Ishikawa (cell line): Measurements from ENCODE around the gene SPG11.

Experiments
- CEBPB ChIP-seq: IDR thresholded peaks from 2 replicates; pipeline ENCODE4 v1.6.1; 2012
- CREB1 ChIP-seq: IDR thresholded peaks from 2 replicates; pipeline ENCODE4 v1.6.1; 2012; ENCODE audit warnings: low read depth
- EGR1 ChIP-seq: IDR thresholded peaks from 2 replicates; pipeline ENCODE4 v1.6.1; 2012
- EP300 ChIP-seq: IDR thresholded peaks from 2 replicates; pipeline ENCODE4 v1.6.1; 2012; ENCODE audit warnings: borderline replicate concordance
- FOXM1 ChIP-seq: IDR thresholded peaks from 2 replicates; pipeline ENCODE4 v1.6.1; 2012; ENCODE audit warnings: low read depth, borderline replicate concordance
- MAX ChIP-seq: IDR thresholded peaks from 2 replicates; pipeline ENCODE4 v1.6.1; 2012
- NFIC ChIP-seq: IDR thresholded peaks from 2 replicates; pipeline ENCODE4 v1.6.1; 2012
- RAD21 ChIP-seq: IDR thresholded peaks from 2 replicates; pipeline ENCODE4 v1.6.1; 2012; ENCODE audit warnings: low read depth
- REST ChIP-seq: IDR thresholded peaks from 2 replicates; pipeline ENCODE4 v1.6.1; 2012; ENCODE audit warnings: low read depth, mild to moderate bottlenecking
- TAF1 ChIP-seq: IDR thresholded peaks from 2 replicates; pipeline ENCODE4 v1.6.1; 2012; ENCODE audit warnings: low read depth, mild to moderate bottlenecking
- TCF12 ChIP-seq: IDR thresholded peaks from 2 replicates; pipeline ENCODE4 v1.6.1; 2012; ENCODE audit warnings: low read depth
- TEAD4 ChIP-seq: IDR thresholded peaks from 2 replicates; pipeline ENCODE4 v1.6.1; 2012
- USF1 ChIP-seq: IDR thresholded peaks from 2 replicates; pipeline ENCODE4 v1.6.1; 2012
- YY1 ChIP-seq: IDR thresholded peaks from 2 replicates; pipeline ENCODE4 v1.6.1; 2012; ENCODE audit warnings: low read depth
- ZBTB7A ChIP-seq: IDR thresholded peaks from 2 replicates; pipeline ENCODE4 v1.6.1; 2012; ENCODE audit warnings: low read depth

Gene SPG11

GRCh38 chr15:44536302-44536961, 127.0 kb downstream of the SPG11 start:
- TF ChIP-seq EP300 (no peak), CEBPB (no peak), TAF1 (peak; percentile 43; the same call in 1 of the 2 replicates), FOXM1 (no peak), TCF12 (peak; percentile 52), CREB1 (no peak), YY1 (peak; percentile 85), REST (peak; percentile 21; the same call in 1 of the 2 replicates), MAX (peak; percentile 81), USF1 (0 out of 2 replicates have a peak, but pooled peaks have one; percentile 8), TEAD4 (0 out of 2 replicates have a peak, but pooled peaks have one; percentile 35), NFIC (no peak), RAD21 (no peak), EGR1 (no peak), ZBTB7A (peak; percentile 64; the same call in 1 of the 2 replicates)

- TF ChIP-seq REST, result no peak
- TF ChIP-seq CEBPB, result no peak
- no peak for TF ChIP-seq MAX
- TF ChIP-seq EP300, result no peak
- no peak for TF ChIP-seq YY1
- no peak for TF ChIP-seq EGR1
- TF ChIP-seq FOXM1, result no peak
- TF ChIP-seq ZBTB7A, result no peak
- TF ChIP-seq TCF12, result no peak
These were observed 127.8 kb downstream of the SPG11 start for GRCh38 chr15:44535523-44536301.

GRCh38 chr15:44535092-44535491, 128.4 kb downstream of the SPG11 start:
- TF ChIP-seq MAX, result no peak
- TF ChIP-seq TAF1, result no peak
- no peak for TF ChIP-seq CREB1
- no peak for TF ChIP-seq REST
- TF ChIP-seq USF1, result no peak
- TF ChIP-seq YY1, result no peak
- TF ChIP-seq NFIC, result no peak
- no peak for TF ChIP-seq TCF12
- no peak for TF ChIP-seq RAD21
- no peak for TF ChIP-seq EP300

GRCh38 chr15:44532689-44533088, 130.8 kb downstream of the SPG11 start:
- TF ChIP-seq EGR1, result no peak
- no peak for TF ChIP-seq ZBTB7A
- no peak for TF ChIP-seq TAF1
- no peak for TF ChIP-seq MAX
- TF ChIP-seq CEBPB, result no peak
- no peak for TF ChIP-seq CREB1
- no peak for TF ChIP-seq FOXM1
- no peak for TF ChIP-seq TCF12
- TF ChIP-seq RAD21, result no peak
- TF ChIP-seq EP300, result no peak
- no peak for TF ChIP-seq REST
- no peak for TF ChIP-seq TEAD4
- TF ChIP-seq NFIC, result no peak
- TF ChIP-seq YY1, result no peak
- TF ChIP-seq USF1, result no peak
